GM12874 (cell line): ENCODE data around the gene ATP8A2.

Experiments
- CTCF ChIP-seq: IDR thresholded peaks from 2 replicates; pipeline ENCODE4 v1.5.1; 2011; ENCODE audit warnings: low read depth, mild to moderate bottlenecking, control low read depth, low read length, moderate library complexity; ENCODE audit not compliant: insufficient read depth

ATP8A2 gene

DNA sequence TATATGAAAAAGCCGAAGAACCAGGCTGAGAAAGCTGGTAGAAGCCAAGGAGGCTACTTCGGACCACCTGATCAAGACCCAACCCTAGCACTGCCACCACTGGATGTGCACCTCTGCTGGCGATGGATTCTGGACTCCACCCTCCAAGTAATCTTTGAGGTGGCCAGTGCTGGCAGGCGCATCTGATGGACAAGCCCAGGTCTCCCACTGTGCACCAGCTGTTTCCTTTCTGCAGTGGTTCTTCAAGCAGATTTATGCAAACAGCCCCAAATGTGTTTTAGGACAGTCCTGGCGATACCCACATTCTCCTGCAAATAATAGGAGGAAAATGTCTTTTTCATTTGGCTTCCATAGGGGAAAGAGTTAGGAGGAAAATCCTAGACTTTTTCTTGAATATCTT lies 507.7 kb downstream of the ATP8A2 start:
- TF ChIP-seq CTCF = no peak

DNA sequence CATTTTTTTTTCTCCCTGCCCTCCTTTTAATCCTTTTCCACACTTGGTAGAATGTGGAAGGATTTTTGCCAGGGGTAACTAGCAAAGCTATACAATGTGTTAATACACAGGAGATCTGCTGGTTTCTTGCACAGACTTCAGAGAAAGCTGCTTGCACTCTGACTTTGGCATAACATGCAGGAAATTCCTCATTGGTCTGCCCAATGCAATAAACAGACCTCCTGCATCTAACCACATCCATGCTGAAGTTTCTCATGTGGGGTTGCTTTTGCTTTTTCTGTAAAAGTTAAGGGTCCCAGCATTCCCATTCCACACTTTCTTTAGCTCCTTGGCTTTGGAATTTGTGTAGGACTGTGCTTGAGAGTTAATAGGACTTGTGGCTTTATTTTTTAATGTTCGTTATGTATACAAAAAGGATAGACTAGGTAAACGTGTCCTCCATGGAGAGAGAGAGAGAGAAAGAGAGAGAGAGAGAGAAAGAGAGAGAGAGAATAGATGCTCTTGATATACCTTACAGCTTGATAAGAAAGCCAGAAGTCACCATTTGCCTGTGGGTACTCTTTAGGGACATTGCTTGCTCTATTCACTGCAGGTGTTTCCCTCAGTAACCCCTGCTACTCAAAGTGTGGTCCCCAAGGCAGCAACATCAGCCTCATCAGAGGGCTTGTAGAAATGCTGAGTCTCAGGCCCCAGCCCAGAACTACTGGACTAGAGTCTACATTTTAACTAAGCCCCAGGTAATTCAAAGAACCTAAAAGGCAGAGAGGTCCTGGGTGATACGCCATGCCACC lies 509.6 kb downstream of the ATP8A2 start:
- TF ChIP-seq CTCF = no peak

DNA sequence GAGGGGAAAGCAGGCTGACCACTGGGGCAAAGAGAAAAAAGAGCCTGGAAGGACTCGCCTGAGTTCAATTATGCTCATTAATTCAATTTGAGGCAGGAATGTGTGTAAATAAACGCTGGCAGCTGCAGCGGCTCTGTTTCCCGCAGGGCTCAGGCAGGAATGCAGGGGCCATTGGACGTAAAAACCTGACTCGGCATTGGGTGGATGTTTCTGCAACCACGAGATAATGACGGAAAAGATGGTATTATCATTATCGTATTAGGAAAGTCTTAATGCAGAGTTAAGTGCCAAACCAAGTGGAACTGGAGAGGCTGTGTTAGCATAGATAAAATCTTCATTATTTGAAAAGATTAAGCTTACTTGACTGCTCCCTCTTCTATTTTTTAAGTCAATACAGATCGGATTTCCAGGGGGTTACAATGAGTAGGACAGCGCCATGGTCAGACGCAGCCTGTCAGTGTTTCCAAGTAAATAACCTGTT lies 510.2 kb downstream of the ATP8A2 start:
- no peak for TF ChIP-seq CTCF

DNA sequence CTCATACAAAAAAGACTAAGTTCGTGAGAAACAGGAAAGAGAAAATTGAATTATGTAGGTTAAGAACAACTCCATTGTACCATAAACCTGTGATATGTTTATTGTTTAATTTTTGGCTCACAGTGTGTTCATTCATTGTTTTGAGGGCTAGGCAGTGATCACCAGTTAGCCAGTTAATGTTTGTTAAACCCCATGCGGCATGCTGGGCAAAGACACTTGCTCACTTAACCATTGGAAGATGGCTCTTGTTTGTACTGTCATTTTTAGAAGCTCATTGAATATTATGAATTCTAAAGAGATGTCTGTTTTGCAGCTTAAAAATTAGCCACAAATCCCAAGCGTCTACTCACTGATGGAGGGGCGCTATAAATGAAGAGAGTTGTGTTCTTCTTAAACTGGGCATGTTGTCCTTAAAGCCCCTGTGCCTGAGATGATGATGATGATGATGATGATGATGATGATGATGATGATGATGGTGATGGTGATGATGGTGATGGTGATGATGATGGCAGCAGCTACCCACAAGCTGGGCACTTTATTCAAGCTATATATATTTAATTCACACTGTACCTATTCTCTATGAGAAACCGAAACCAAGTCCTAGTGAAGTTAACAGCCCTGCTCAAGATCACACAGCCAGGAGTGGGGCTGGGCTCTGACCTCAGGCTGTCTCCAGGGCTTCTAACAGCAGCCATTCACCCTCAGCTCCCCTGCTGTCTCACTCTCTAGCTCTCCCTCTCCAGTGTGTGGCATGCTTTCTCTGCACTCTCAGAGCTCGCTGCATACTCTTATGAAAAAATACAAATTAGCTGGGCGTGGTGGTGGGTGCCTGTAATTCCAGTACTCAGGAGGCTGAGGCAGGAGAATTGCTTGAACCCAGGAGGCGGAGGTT lies 510.9 kb downstream of the ATP8A2 start:
- no peak for TF ChIP-seq CTCF

GRCh38 chr13:25885418-25885817 lies 513.6 kb downstream of the ATP8A2 start:
- no peak for TF ChIP-seq CTCF

DNA sequence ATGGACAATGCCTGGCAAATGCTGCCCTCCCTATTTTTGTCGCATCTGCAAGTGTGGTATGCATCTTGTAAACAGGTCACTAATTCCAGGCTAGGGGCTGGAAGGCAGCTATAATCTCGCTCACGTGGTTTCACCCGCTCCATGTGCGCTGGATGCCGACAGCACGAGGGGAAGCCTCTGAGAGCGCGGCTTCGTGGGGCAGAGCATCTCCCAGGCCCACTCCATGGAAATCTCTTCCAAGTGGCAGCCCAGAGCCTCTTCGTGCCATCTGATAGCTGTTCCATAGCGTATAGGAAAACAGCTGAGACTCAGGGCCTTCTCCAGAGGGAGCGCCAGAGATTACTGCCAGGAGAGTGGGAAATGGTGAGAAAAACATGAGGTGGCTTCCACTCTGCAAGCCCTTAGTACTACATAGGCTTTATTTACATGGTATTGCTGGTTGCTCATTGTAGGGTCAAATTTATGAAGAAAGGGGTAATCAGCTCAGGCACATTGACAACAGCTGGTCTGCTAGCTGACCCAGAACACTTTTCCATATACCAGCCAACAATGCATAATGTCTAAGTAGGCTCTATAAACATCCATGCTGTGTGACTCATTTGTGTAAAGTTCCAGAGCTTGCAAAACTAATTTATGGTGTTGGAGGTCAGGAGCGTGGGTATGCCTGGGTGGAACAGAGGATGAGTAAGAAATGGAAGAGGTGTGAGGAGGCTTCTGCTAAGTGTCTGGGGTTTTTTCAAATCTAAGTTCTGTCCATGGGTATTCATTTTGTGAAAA lies 514.9 kb downstream of the ATP8A2 start:
- TF ChIP-seq CTCF = no peak

DNA sequence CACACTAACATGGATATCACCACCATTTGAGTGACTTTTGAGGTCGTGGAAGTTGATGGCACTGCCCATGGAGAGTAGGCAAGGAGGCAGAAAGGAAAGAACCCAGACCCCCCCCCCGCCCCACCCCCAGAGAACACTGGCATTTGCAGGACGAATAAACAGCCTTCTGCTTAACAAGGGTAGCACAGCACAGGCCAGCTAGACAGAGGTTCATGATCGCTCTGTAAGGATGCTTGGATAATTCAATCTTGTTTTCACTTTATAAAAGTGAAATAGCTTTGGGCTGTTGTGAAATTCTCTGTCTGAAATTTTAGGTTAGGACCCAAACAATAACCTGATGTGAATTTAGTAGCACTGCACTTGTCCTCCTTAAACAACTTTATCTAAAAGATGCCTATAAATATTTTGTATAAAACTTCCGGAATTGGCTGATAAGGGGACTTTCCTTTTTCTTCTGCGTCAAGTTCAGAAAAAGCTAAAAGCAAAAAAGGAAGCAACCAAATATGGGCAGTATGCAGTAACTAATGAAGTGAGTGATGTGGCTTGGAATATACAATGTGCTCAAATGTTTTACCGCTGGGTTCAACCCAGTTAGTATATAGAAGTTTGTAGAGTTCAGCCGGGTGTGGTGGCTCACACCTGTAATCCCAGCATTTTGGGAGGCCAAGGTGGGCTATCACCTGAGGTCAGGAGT lies 516.3 kb downstream of the ATP8A2 start:
- TF ChIP-seq CTCF = no peak
